GM12892 (cell line): Measurements from ENCODE around the gene TLX3.

Experiments
- POLR2A ChIP-seq: IDR thresholded peaks from 2 replicates; pipeline ENCODE4 v1.6.1; 2011; ENCODE audit warnings: low read depth, low read length, control low read depth
- POLR2AphosphoS5 ChIP-seq: IDR thresholded peaks from 2 replicates; pipeline ENCODE4 v1.6.1; 2011; ENCODE audit warnings: low read depth, low read length, control low read depth
- TAF1 ChIP-seq: IDR thresholded peaks from 2 replicates; pipeline ENCODE4 v1.6.1; 2011; ENCODE audit warnings: low read depth, mild to moderate bottlenecking, control low read depth, low read length, borderline replicate concordance

DNA sequence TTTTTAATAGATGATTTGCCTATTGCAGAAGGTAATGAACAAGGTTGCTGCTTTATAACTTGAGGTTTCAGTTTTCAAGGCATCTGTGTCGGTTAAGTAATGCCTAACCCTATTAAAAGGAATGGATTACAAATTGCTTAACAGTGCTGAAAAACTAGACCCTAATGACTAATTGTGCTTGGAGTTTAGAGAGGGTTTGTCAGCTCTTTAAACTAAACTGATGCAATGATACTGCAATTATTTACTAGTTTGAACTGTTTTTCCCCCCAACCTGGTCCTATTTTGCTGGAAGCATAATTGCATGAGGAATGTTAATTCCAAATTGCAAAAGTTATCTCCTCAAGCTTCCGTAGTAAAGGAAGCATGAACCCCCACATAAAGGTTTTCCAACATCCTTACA, 39.3 kb upstream of the TLX3 start:
- no peak for TF ChIP-seq POLR2A
- TF ChIP-seq POLR2AphosphoS5: no peak
- TF ChIP-seq TAF1: no peak
